ENCODE measurements around the gene SPCS1.
"Not testable (repeated sequence)": the region's sequence is repeated elsewhere in the genome, so short reads cannot be mapped to it uniquely, and the experiment has no call there.

SPCS1 gene
- total RNA-seq, result 46.6 to 62.1 reads per million in 2 donors

- DNase-seq, result peak; percentile 81
Observed at GRCh38 chr3:52705688-52706686, at the start of gene SPCS1, which contains the start of gene GLT8D1. TSS of gene SPCS1 (plus strand) at chr3:52706106. CDS start at chr3:52706247, 141 bp downstream. TSS of gene GLT8D1 (minus strand) at chr3:52705791. CDS start at chr3:52700460, 5,331 bp downstream.

GRCh38 chr3:52660046-52660445 lies 45.9 kb upstream of the SPCS1 start:
- DNase-seq, result no peak

GRCh38 chr3:52663098-52663497 lies 42.8 kb upstream of the SPCS1 start:
- no peak for DNase-seq

GRCh38 chr3:52670621-52671521 lies 35.0 kb upstream of the SPCS1 start:
- no peak for DNase-seq

DNA sequence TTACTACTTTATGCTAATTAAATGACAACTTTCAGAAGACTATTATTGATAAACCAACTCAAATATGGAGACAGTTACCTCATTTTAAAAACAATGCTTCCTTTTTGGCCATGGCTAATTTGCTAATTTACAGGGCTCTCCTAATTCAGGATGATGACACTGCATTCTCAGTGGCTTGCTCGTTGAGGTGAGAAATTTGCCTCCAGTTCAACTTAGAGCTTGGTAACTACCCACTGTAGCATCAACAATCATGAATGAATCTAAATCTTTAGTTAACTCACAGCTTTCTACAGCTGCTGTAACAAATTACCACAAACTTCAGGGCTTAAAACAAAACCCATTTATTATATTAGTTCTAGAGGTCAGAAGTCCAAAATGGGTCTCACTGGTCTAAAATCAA lies 34.2 kb upstream of the SPCS1 start:
- DNase-seq, result no peak

GRCh38 chr3:52676201-52676600 lies 29.7 kb upstream of the SPCS1 start:
- DNase-seq, result not testable (repeated sequence)

DNA sequence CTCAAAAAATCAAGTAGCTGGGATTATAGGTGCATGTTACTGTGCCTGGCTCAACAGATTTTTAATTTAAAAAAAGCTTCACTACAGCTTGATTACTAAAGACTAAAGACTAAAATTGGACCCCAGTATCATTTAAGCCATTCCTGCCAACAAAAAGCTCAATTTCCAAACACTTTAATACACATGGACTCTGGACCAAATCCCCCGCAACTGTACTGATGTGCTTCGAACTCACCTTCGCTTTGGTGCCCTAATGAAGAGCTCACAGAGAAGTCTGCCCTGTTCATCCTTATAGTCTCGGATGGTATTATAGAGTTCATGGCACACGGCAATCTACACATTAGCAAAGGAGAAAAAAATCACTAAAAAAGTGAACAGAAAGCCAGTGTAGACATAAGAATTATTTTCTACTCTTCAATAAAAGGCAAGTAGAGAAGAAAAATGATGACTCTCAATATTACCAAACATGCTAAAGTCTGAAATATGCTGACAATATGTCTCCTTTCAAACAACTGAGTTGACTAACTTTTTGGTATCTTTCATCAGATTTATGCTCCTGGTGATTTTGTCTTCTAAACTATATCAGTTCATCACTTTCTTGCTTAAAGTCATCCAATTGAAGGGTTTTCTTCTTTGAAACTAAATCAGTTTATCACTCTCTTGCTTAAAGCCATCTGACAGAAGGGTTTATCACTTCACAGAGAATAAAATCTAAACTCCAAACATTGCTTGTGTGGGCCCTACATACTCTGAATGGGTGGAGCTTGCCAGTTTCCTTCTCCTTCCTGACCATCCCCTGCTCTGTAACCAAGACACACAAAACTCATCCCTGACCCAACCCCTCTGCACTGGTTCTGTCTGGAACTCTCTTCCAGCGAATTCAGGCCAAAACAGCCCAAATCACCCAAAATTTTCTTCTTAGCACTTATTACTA lies 27.4 kb upstream of the SPCS1 start:
- no peak for DNase-seq

GRCh38 chr3:52679199-52679538 lies 26.7 kb upstream of the SPCS1 start:
- no peak for DNase-seq

GRCh38 chr3:52679811-52680210 lies 26.1 kb upstream of the SPCS1 start:
- no peak for DNase-seq

DNA sequence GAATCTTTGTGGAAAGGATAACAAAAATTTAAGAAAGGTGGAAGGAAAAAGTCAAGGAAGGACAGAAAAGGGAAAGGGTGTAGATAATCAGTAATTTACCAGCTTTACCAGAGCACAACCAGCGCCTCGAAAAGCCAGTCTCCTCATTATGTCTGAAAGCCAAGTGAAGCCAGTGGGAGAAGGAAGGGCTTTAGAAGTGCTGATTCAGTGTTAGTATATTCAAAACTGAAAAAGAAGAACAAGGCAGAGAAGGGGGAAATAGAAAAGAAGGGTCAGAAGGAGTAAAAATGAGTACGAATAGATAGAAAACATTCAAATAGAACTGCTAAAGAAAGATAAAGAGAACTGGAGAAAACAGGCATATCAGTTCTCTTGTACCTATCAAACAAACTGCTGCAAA lies 24.3 kb upstream of the SPCS1 start:
- no peak for DNase-seq

GRCh38 chr3:52682016-52682415 lies 23.9 kb upstream of the SPCS1 start:
- no peak for DNase-seq

- no peak for DNase-seq
Observed at GRCh38 chr3:52683611-52684010, 22.3 kb upstream of the SPCS1 start.

DNA sequence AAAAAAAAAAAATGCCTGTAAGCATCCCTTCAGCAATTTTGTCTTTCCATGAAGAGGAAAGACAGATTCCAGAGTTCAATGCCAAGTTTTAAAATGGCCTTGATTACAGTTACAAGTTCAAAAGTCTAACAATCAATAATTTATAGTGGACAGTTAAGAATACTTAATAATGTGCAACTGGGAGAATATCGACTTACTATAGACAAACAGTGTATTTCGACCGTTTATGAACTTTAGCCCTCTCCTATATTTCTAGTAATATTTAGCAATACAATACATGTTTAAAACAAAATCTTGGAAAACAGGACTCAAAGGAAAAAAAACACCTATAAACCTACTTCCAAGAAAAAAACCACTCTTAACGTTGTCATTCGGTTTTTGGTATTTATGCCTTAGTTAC lies 21.7 kb upstream of the SPCS1 start:
- DNase-seq, result no peak

DNA sequence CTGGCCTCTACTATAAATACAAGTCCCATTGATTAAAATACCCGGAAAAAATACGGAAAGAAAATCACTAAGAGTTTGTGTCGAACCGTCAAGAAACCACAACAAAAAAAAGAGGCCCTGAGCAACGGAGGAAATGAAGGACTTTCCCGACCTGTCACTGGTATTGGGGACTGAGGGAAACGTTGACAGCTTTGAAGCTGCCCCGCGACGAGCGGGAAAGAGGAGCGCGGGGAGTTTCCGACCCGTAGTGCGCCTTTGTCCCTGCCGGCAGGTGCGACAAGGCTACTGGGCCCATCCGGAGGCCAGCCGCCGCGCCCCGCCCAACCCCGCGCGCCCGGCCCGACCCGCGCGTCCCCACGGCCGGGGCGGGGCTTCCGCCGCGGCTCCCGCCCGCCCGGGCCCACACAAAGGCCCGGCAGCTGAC lies 20.6 kb upstream of the SPCS1 start:
- peak; percentile 72 for DNase-seq

GRCh38 chr3:52685709-52686691 lies 19.9 kb upstream of the SPCS1 start, which contains the start of the genes GNL3 and PBRM1:
TSS of gene GNL3 (plus strand) at chr3:52686032. CDS start at chr3:52686093, 61 bp downstream.
TSS of gene PBRM1 (minus strand) at chr3:52685913.
- peak; percentile 86 for DNase-seq

DNA sequence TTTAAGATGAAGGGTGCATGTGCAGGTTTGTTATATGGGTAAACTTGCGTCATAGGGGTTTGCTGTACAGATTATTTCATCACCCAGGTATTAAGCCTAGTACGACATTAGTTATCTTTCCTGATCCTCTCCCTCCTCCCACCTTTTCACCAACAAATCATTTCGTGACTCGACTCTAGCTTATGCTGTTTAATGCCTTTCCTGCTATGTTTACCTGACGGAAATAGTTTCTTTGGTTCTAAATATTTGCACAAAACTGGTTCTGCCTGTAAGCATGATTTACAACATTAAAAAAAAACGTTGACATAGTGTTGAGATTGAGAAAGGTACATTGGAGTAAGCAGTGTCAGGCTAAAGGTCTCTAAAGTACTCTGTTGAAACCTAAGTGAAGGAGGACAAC lies 17.6 kb upstream of the SPCS1 start:
- no peak for DNase-seq

GRCh38 chr3:52689151-52689550 lies 16.8 kb upstream of the SPCS1 start:
- DNase-seq, result no peak

- DNase-seq, result no peak
Observed at GRCh38 chr3:52690560-52690959, 15.3 kb upstream of the SPCS1 start.

- DNase-seq, result no peak
Observed at GRCh38 chr3:52693071-52693470, 12.8 kb upstream of the SPCS1 start.

DNA sequence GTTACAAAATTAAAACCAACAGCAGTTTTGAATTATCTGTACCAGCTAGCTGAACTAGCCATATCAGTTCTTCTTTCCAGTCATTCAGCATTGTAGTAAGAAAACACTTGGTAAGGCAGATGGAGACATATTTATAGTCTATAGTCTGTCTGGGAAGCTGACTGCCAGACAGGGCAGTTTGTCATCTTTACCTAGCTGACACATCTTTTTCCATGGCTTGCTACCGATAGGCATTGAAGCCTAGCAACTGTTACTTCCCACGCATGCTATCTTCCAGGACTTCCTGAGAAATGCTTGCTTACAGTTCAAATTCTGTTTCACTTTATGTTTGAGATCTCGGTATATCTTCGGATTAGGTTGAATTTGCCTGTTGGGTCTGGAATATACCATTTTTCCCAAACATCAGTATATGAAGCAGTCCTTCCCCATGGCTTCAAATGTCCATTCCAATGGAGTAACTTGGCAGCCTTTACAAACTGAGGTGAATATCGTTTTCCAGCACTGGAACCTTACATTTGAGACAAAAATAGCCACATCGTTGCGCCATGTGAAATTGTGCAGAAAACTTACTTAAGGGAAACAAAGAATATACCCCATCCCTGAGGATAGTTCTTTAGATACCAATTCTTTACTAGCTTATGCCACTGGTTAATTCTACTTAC lies 11.2 kb upstream of the SPCS1 start:
- no peak for DNase-seq

Data from T-helper 9 cell (primary cell).